IMR-90 (cell line): ENCODE measurements around the gene EGF. TPM values are rescaled to one million over a fixed set of nuclear protein-coding genes. Genes with fewer than 3 reads are reported as not detected.
"Not testable (repeated sequence)": the region's sequence is repeated elsewhere in the genome, so short reads cannot be mapped to it uniquely, and the experiment has no call there.

Experiments
- ATAC-seq: fragments of 200-7000 bp; cut with Tn5 transposase; 2 replicates; pipeline ENCODE4 v1.9.1; 2020; ENCODE audit warnings: low read depth, mild to moderate bottlenecking, moderate library complexity
- BruUV-seq: library from RNA; stranded (reverse); fragments of 400-500 nt; replicated peaks from 2 replicates; lab custom pipeline; 2021; lab: Mats Ljungman, UMichigan
- CTCF ChIA-PET: fragments of 300-600 bp; formaldehyde crosslinking; extraction: SDS; loops from one replicate; lab custom pipeline; 2021; ENCODE audit warnings: antibody characterized with exemption; lab: Yijun Ruan, JAX
- POLR2A ChIA-PET: fragments of 300-600 bp; sonication (Branson Sonifier 250); formaldehyde crosslinking; loops from one replicate; lab custom pipeline; 2022; ENCODE audit warnings: antibody characterized with exemption; ENCODE audit not compliant: unreplicated experiment; lab: Charles Lee
- DNase-seq: peaks from one replicate; pipeline ENCODE4 v3.0.0; 2013
- H2AFZ ChIP-seq: replicated peaks from 2 replicates; pipeline ENCODE3; 2013; ENCODE audit warnings: low read length, mild to moderate bottlenecking; ENCODE audit not compliant: poor library complexity
- H2AK5ac ChIP-seq: 2 replicates; pipeline ENCODE4 v1.6.1; 2013; ENCODE audit warnings: low read depth, low read length, inconsistent platforms
- H2AK9ac ChIP-seq: replicated peaks from 2 replicates; pipeline ENCODE3; 2013; ENCODE audit warnings: mild to moderate bottlenecking, low read depth, low read length, moderate library complexity; ENCODE audit not compliant: poor library complexity
- H2BK120ac ChIP-seq: 2 replicates; pipeline ENCODE4 v1.6.1; 2013; ENCODE audit warnings: low read depth, low read length, inconsistent platforms
- H2BK15ac ChIP-seq: 3 replicates; pipeline ENCODE4 v1.6.1; 2013; ENCODE audit warnings: low read depth, low read length, inconsistent platforms
- H2BK20ac ChIP-seq: 2 replicates; pipeline ENCODE4 v1.6.1; 2013; ENCODE audit warnings: low read depth, mild to moderate bottlenecking, inconsistent platforms, low read length, moderate library complexity
- H2BK5ac ChIP-seq: 2 replicates; pipeline ENCODE4 v1.6.1; 2013; ENCODE audit warnings: mild to moderate bottlenecking, low read depth, low read length, inconsistent platforms; ENCODE audit not compliant: poor library complexity, severe bottlenecking
- H3K14ac ChIP-seq: replicated peaks from 2 replicates; pipeline ENCODE4 v1.6.1; 2013; ENCODE audit warnings: low read depth, low read length, inconsistent platforms
- H3K18ac ChIP-seq: 2 replicates; pipeline ENCODE4 v1.6.1; 2013; ENCODE audit warnings: low read depth, low read length, control low read depth
- H3K23ac ChIP-seq: 2 replicates; pipeline ENCODE4 v1.6.1; 2013; ENCODE audit warnings: low read depth, low read length, inconsistent platforms
- H3K27ac ChIP-seq: 2 replicates; pipeline ENCODE4 v1.5.1; 2013; ENCODE audit warnings: mild to moderate bottlenecking, control low read depth, low read length; ENCODE audit not compliant: insufficient read depth
- H3K27me3 ChIP-seq: 2 replicates; pipeline ENCODE4 v1.6.1; 2013; ENCODE audit warnings: low read length; ENCODE audit not compliant: control insufficient read depth, insufficient read depth
- H3K36me3 ChIP-seq: 2 replicates; pipeline ENCODE4 v1.6.1; 2013; ENCODE audit warnings: low read length, mixed read lengths; ENCODE audit not compliant: control insufficient read depth, insufficient read depth
- H3K4ac ChIP-seq: 2 replicates; pipeline ENCODE4 v1.6.1; 2013; ENCODE audit warnings: low read depth, low read length, inconsistent platforms
- H3K4me1 ChIP-seq: 2 replicates; pipeline ENCODE4 v1.6.1; 2013; ENCODE audit warnings: low read length, mixed read lengths; ENCODE audit not compliant: control insufficient read depth, insufficient read depth
- H3K4me2 ChIP-seq: 2 replicates; pipeline ENCODE4 v1.6.1; 2013; ENCODE audit warnings: low read depth, mild to moderate bottlenecking, control low read depth, low read length, moderate library complexity
- H3K4me3 ChIP-seq: 2 replicates; pipeline ENCODE4 v1.5.1; 2013; ENCODE audit warnings: low read depth, mild to moderate bottlenecking, control low read depth, low read length, moderate library complexity; ENCODE audit not compliant: insufficient read depth
- H3K56ac ChIP-seq: 2 replicates; pipeline ENCODE4 v1.6.1; 2013; ENCODE audit warnings: low read length, inconsistent platforms; ENCODE audit not compliant: insufficient read depth; ENCODE audit errors: extremely low read depth
- H3K79me1 ChIP-seq, 2 experiments: 2 replicates each; pipeline ENCODE4 v1.6.1; 2013; ENCODE audit warnings: low read length in 2 of 2, inconsistent platforms in 1 of 2, low read depth in 1 of 2
- H3K9ac ChIP-seq: 2 replicates; pipeline ENCODE4 v1.6.1; 2013; ENCODE audit warnings: low read depth, low read length, control low read depth
- H3K9me1 ChIP-seq: 2 replicates; pipeline ENCODE4 v1.6.1; 2013; ENCODE audit warnings: low read length, inconsistent platforms; ENCODE audit not compliant: insufficient read depth
- H3K9me3 ChIP-seq: 2 replicates; pipeline ENCODE4 v1.6.1; 2013; ENCODE audit warnings: low read length; ENCODE audit not compliant: control insufficient read depth, insufficient read depth
- H4K20me1 ChIP-seq: 2 replicates; pipeline ENCODE4 v1.6.1; 2013; ENCODE audit warnings: low read length, inconsistent platforms; ENCODE audit not compliant: insufficient read depth
- H4K5ac ChIP-seq: 2 replicates; pipeline ENCODE4 v1.6.1; 2013; ENCODE audit warnings: mild to moderate bottlenecking, low read depth, low read length, control low read depth
- H4K8ac ChIP-seq, 2 experiments: 2 replicates each; pipeline ENCODE4 v1.6.1; 2013; ENCODE audit warnings: low read depth in 2 of 2, low read length in 2 of 2, control low read depth in 1 of 2, inconsistent platforms in 1 of 2
- H4K91ac ChIP-seq: 2 replicates; pipeline ENCODE4 v1.6.1; 2013; ENCODE audit warnings: low read depth, low read length, inconsistent platforms; ENCODE audit not compliant: insufficient read depth
- WGBS, 2 experiments: methylation state at CpG; one replicate each; pipeline versions ENCODE4 v1.1.5 to v1.1.7; 2013; ENCODE audit warnings: missing lambda C conversion rate in 2 of 2; ENCODE audit not compliant: insufficient read length in 1 of 2; ENCODE audit errors: extremely low coverage in 2 of 2; 5-methylcytosine and 5-hydroxymethylcytosine counted together
- dilution Hi-C: fragments of 300-500 bp; cut with HindIII; formaldehyde crosslinking; loops from one replicate; pipeline ENCODE4 v1.14.3; 2018; ENCODE audit warnings: low sequenced_read_pairs; ENCODE audit not compliant: unreplicated experiment
- in situ Hi-C: fragments of 300-500 bp; cut with MboI; formaldehyde crosslinking; loops from 3 replicates; pipeline ENCODE4 v1.14.3; 2019; ENCODE audit warnings: low sequenced_read_pairs, inconsistent platforms, mixed read lengths
- intact Hi-C: fragments of 100-400 bp; cut with micrococcal nuclease; formaldehyde crosslinking; loops from 2 replicates; pipeline ENCODE4 v1.10.0; 2022
- polyA plus RNA-seq, 3 experiments: library from polyadenylated mRNA; depleted of rRNA; stranded (reverse); fragments of >200 nt; gene quantifications; 2 replicates each; pipeline ENCODE4 v1.2.3, GENCODE V29; 2012; ENCODE audit warnings: low replicate concordance in 1 of 3
- total RNA-seq: library from RNA; depleted of rRNA; stranded (reverse); fragments of >200 nt; gene quantifications from 2 replicates; pipeline ENCODE4 v1.2.3, GENCODE V29; 2012

Gene EGF
- total and polyA plus RNA-seq, 2 of the 4 experiments (the other 2 are of a cell fraction): 1.7 to 2.2 TPM

GRCh38 chr4:109937352-109937751 lies 24.7 kb downstream of the EGF start:
- BruUV-seq, H3K23ac ChIP-seq, H3K79me1 ChIP-seq, intact Hi-C loops, H3K18ac ChIP-seq, H2BK120ac ChIP-seq, H3K9me1 ChIP-seq, H3K14ac ChIP-seq, H3K4me2 ChIP-seq, H3K36me3 ChIP-seq, H3K9ac ChIP-seq, DNase-seq, dilution Hi-C loops, H3K27me3 ChIP-seq, H3K4ac ChIP-seq, H2BK15ac ChIP-seq, H3K4me1 ChIP-seq, H3K56ac ChIP-seq, H4K8ac ChIP-seq, H2AFZ ChIP-seq, in situ Hi-C loops, H4K5ac ChIP-seq, H3K9me3 ChIP-seq, H2AK9ac ChIP-seq, H4K20me1 ChIP-seq, H2BK5ac ChIP-seq, H4K91ac ChIP-seq, H2AK5ac ChIP-seq, H3K27ac ChIP-seq, CTCF ChIA-PET, POLR2A ChIA-PET, H2BK20ac ChIP-seq, H3K4me3 ChIP-seq, ATAC-seq: not testable (repeated sequence)
- no CpG with 5 or more reads among the region's 3 CpGs for WGBS, 2 experiments
